DMS79 (cell line): ENCODE measurements around the gene LYRM2.

Experiments
- DNase-seq: peaks from one replicate; lab custom pipeline; 2025; lab: John Stamatoyannopoulos, UW

Gene LYRM2, protein sequence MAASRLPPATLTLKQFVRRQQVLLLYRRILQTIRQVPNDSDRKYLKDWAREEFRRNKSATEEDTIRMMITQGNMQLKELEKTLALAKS

DNA sequence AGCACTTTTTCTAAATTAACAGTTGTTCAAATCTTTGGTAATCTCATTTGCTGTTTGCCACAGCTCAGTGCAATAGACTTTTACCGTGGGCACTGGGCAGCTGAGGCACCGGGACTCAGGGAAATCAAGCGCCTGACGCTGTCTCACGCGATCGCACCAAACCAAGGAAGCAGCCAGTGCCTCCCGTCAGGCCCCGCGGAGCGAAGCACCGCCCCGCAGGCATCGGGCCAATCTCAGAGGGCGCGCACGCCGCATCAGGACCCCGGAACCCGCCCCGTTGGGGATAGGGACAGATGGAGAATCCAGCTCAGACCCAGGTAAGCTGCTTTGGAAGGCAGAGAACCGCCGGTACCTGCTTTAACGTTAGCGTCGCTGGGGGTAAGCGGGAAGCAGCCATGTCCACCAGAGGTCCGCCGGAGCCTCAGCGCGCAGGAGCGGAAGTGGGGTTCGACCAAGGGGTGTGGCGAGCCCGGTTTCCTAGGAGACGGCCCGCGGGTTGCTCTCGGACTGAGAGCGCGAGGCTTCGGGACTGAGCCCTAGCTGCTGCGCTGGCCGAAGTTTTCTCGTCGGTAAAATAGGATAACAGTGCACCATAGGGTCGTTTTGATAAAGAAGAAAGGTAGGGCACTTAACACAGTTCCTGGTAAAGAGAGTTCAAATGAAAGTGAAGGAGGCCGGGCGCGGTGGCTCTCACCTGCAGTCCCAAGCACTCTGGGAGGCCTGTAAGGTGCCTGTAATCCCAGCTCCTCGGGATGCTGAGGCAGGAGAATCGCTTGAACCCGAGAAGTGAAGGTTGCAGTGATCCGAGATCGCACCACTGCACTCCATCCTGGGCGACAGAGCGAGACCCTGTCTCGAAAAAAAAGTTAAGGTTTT lies at the start of gene LYRM2:
Gene LYRM2, minus strand, starts transcription at position 428 of the 876 bp plus-strand sequence. Its CDS starts 31 bp downstream, at position 397.
- peak; percentile 87 for DNase-seq

DNA sequence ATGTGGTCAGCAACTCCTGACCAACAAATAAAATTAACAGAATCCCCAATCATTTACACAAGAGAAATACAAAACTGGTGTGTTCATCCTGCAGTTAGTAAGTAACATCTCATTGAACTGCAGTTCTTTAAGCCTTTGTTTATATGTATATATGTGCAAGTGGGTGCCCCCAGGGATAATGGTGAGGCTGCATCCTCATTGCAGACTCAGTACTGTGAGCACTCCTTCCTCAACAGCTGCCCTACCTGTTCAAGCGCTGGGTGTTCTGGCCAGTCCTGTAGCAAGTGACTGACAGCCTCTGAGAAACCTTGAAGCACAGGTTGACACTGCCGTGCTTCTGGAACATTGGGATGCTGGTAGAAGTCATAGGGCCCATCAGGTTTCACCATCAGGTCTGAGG lies 49.8 kb upstream of the LYRM2 start:
- no peak for DNase-seq

DNA sequence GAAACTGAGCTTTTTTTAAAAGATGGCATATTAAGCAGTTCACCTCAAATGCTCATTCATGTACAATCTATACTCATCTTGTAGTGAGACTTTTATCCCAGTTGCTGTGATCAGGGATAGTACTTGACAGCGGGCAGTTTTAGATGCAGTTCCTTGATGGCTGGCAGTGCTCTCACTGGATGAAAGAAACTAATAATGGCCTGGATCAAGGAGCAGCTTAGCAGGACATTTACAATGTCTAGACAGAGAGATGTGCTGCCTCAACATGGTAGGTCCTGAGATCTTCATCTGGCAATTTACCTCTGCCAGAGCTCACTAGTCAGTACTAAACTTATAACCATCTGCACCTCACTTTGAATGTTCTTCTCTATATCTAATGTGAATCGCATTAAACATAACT lies 46.8 kb upstream of the LYRM2 start:
- DNase-seq, result no peak

DNA sequence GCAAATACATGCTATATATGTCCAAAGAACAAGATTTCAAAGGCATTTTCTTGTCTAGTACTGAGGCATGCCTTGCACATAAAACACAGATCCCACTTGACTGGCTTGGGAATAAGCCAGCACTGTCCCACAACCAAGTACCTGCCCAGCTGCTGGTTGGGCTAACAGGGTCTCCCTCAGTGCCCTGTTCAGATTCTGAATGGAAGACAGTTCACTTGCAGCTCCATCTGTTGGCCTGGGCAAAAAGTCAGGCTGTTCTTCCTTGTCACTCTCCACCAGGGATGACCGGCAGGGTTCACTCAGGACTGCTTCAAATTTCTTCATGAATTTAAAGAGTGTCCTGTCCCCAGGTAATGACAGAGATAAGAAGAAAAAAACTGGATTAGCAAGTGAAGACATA lies 44.4 kb upstream of the LYRM2 start:
- no peak for DNase-seq

DNA sequence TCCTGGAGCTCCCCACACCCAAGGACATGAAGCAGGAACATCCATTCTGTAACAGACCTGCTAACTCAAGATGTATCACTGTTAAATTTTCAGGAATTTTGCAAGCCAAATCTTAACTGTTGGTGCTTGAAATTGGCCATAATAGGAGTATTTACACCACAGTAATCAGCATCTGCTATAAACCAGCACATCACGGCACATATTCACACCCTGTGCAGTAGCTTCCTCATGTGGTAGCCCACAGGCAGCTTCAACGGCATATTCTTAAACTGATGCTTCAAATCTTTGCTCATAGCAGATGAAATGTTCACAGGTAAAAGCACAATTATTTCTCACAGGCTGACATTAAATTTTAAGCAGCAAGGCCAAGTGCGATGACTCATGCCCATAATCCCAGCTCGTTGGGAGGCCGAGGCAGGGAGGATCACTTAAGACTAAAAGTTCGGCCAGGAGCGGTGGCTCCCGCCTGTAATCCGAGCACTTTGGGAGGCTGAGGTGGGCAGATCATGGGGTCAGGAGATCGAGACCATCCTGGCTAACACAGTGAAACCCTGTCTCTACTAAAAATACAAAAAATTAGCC lies 43.5 kb upstream of the LYRM2 start:
- DNase-seq, result no peak

GRCh38 chr6:89680551-89680950 lies 42.0 kb upstream of the LYRM2 start:
- DNase-seq, result no peak

GRCh38 chr6:89680150-89680549 lies 41.6 kb upstream of the LYRM2 start:
- peak; percentile 22 for DNase-seq

GRCh38 chr6:89679215-89680120 lies 40.9 kb upstream of the LYRM2 start:
- DNase-seq, result no peak

DNA sequence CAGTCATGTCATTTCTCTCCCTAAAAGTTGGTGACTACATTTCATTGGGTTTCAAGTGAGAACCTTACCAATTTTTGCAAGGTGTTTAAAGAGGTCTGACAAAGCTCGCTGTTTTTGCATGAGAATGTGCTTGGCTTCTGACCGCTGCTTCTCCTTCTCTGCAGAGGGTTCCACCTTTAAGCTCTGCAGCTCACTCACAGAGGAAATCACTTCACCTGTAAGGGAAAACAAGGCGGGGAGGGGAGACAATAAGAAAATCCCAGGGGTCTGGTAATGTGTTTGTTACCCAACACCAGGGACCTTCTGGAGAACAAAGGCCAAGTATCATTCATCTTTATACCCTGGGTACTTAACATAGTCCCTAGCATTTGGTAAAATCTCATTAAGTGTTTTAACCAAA lies 40.0 kb upstream of the LYRM2 start:
- DNase-seq, result no peak

- DNase-seq, result peak; percentile 36
Observed at GRCh38 chr6:89675949-89676748, 37.6 kb upstream of the LYRM2 start.

DNA sequence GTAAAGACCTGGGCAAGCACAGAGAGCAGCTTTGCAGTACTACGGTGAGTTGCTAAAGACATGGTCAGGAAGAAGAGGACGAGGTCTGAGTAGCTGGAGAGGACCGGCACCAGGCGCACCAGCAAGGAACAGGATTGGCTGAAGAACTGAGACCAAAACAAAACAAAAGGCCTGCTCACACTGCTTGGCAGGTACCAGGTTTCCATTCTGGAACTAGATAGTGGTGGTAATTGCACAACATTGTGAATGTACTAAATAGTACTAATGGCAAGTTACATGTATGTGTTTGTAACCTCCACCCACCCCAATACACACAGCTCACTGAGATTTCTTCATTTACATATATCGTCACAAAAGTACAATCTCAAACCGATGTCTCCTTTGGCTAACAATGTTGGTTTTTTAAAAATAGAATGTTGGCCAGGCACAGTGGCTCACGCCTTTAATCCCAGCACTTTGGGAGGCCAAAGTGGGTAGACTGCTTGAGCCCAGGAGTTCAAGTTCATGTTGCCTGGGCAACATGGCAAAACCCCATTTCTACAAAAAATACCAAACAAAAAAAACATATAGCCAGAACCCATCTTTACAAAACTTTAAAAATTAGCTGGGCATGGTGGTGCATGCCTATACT lies 32.5 kb upstream of the LYRM2 start:
- DNase-seq, result no peak

DNA sequence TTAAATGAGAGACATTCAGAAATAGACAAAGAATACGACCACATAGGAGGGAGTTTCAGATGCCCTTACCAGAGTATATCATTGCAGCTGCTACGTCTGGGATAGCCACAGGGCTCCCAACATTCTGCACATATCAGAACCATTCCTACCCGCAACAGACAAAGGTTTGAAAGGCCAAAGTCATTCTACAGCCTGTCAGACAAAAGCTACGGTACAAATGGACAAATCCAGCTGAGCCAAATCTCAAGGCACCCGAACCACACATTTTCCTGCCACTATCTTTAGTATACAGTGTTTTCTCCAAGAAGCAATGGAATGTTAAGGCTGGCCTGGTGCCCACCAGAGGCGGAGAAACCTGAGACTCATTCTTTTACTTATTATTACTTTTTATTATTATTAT lies 30.5 kb upstream of the LYRM2 start:
- DNase-seq, result no peak

- no peak for DNase-seq
Observed at GRCh38 chr6:89667872-89668556, 29.5 kb upstream of the LYRM2 start.

DNA sequence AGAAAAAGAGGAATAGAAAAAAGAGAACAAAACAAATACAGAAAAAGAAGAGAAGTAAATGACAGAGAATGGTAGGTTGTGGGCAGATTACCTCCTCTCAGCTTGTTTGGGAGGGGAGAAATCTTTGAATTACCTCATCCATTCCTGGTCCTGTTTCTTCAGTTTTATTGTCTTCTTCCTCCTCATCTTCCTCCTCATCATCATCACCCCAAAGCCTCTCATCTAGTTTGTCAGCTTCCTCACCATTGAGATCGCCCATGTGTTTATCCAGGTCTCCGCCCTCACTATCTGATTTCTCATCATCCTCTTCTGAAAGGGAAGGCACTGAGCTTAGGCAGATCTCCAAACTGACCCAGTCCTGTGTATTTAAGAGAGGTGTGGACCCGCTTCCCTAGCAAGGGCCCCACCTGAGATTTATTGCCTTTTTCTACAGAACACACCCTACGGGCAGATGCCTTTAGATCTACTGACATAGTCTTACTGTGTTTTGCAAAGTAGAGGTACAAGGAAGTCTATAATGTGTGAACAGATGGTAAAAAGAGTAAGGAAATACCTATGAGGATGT lies 24.2 kb upstream of the LYRM2 start:
- no peak for DNase-seq

DNA sequence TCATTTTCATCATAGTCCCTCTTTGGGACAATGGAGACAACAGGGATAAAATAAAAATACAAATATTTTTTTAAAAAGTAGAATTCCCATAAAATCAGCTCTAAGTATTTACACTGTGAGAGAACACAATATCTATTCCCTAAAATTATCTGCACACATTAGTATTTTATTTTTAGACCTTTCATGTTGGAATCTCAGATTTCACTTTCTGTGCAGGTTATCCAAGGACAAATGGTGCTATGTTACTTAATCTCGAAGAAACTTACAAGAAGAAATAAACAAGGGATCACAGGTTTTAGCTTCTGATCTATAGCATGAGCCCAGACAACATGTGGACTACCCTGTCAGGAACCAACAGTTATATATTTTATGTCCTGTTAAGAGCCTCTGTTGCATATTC lies 23.0 kb upstream of the LYRM2 start:
- DNase-seq, result no peak

DNA sequence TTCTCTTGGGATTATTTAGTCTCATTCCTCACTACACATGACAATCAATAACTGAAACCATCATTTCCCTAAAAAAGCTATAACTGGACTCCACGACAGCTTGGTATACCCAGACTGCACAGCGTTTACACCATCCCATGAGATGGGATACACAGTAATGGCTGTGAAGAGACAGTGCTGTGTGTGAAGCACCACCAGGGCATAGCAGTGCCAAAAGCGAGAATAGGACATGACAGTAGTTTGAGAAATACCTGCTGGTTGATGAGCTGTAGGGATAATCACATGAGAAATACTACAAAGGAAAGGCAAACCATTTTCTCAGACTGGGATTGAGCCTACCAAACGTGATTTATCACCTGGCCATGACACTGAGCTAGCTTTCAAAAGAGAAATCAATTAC lies 22.4 kb upstream of the LYRM2 start:
- no peak for DNase-seq

DNA sequence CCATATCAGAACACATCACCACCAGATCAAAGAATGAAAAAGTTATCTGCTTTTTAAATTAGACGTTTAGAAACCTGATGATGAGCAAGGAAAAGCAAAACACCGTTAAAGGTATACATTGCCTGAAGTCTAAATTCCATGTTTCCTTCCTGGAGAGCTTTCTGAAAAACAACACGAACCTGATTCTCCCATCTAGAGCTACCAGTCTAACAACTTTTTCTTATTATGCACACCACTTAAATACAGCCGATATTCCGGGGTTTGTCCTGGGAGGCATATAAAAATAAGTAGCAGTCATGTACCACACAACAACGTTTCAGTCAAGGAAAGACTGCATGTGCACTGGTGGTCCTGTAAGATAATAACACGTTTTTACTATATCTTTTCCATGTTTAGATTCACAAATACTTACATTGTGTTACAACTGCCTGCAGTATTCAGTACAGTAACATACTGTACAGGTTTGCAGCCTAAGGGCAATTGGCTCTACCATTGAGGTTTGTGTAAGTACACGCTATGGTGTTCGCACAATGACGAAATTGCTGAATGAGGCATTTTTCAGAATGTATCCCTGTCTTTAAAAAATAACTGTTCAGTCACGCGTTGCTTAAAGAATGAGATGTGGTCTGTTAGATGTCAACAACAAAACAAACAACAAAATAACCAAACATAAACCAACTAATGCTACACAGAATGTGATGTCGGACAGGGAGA lies 19.1 kb upstream of the LYRM2 start:
- no peak for DNase-seq

DNA sequence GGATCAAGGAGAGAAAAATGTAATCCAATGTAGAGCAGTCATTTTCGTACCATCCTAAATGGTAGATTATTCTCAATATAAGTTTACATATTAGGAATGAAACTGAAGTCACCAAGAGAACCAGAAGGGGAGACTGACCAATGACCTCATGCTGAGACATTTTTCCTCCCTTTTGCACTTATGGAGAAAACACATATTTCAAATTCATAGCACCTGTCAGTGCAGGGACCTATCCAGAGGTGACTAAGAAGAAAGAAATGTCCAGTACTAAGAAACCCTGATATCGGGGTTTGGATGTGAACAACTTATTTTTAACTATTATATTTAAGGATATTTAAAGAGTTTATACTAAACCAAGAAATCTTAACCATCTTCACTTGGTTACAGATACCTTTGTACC lies 16.6 kb upstream of the LYRM2 start:
- DNase-seq, result no peak

DNA sequence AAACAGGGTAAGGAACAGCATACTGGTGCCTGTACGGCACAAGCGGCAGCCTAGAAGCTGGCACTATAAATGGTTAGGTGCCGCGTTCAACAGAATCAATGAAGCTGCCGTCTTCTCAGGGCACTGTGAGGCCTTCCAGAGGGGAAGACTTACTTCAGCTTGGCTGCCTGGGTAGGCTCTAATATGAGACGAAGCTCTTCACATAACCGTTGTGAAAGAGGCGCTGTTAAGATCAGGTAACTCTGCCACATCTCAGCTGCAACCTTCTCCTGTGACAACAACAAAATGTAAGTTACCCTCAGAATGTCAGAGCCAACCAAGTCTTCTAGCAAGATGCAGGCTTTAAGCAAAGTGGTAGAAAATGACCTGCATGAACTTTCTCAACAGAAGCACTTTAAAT lies 12.0 kb upstream of the LYRM2 start:
- no peak for DNase-seq

- DNase-seq, result no peak
Observed at GRCh38 chr6:89649682-89650081, 11.1 kb upstream of the LYRM2 start.
